ENCODE measurements around the gene CAPN5.

DNA sequence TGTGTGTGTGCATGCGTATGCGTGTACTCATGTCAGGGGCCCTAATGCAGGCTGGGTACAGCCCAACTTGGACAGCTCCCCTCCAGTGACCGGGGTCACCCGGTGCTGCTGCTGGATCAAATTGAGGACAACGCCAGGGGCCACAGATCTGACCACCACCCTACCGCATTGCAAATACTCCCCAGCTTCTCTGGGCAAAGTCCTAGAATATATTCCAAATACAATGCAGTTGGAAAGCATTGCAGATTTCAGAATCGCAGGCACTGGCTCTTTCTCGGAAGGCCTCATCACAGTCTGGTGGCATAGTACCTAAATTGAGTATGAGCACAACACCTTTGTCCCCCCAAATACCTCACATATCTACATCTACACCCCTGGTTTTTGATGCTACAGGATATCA is 104.5 kb downstream of the CAPN5 start:
- TF ChIP-seq, protein P1, sequence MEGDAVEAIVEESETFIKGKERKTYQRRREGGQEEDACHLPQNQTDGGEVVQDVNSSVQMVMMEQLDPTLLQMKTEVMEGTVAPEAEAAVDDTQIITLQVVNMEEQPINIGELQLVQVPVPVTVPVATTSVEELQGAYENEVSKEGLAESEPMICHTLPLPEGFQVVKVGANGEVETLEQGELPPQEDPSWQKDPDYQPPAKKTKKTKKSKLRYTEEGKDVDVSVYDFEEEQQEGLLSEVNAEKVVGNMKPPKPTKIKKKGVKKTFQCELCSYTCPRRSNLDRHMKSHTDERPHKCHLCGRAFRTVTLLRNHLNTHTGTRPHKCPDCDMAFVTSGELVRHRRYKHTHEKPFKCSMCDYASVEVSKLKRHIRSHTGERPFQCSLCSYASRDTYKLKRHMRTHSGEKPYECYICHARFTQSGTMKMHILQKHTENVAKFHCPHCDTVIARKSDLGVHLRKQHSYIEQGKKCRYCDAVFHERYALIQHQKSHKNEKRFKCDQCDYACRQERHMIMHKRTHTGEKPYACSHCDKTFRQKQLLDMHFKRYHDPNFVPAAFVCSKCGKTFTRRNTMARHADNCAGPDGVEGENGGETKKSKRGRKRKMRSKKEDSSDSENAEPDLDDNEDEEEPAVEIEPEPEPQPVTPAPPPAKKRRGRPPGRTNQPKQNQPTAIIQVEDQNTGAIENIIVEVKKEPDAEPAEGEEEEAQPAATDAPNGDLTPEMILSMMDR (IDR thresholded peaks at IDR 0.05) = no peak
- TF ChIP-seq REST (IDR thresholded peaks at IDR 0.05; ENCODE audit: insufficient read depth in 1 of 2, low read depth in 2 of 2, low read length in 1 of 2) = no peak
- TF ChIP-seq POLR2AphosphoS5 (IDR thresholded peaks at IDR 0.05; ENCODE audit: low read depth, low read length) = no peak
- TF ChIP-seq SIN3A (IDR thresholded peaks at IDR 0.05; ENCODE audit: borderline replicate concordance, insufficient read depth, low read depth, low read length) = no peak
